PFSK-1 (cell line): ENCODE measurements around the gene PIK3CD.

Experiments used
- POLR2AphosphoS5 ChIP-seq: IDR thresholded peaks from 2 replicates; pipeline ENCODE4 v1.6.1; 2012; ENCODE audit warnings: low read depth, mild to moderate bottlenecking, control low read depth, low read length, moderate library complexity
- REST ChIP-seq, 2 experiments: IDR thresholded peaks; 2 replicates each; pipeline versions ENCODE4 v1.6.1 to v1.8.0; 2011 to 2012; ENCODE audit warnings: low read depth in 2 of 2, low read length in 2 of 2, control low read depth in 1 of 2, inconsistent platforms in 1 of 2, mild to moderate bottlenecking in 1 of 2, moderate library complexity in 1 of 2; ENCODE audit not compliant: insufficient read depth in 1 of 2
- TAF1 ChIP-seq: IDR thresholded peaks from 2 replicates; pipeline ENCODE4 v1.6.1; 2012; ENCODE audit warnings: low read length, control low read depth, borderline replicate concordance; ENCODE audit not compliant: insufficient read depth

- no peak for TF ChIP-seq POLR2AphosphoS5
- TF ChIP-seq TAF1 = no peak
- TF ChIP-seq REST (IDR thresholded peaks at IDR 0.05; ENCODE audit: insufficient read depth in 1 of 2, low read depth in 2 of 2, low read length in 2 of 2) = no peak
Observed at GRCh38 chr1:9700340-9700739, 48.8 kb downstream of the PIK3CD start.
